Neural cell (in vitro differentiated cells): ENCODE measurements around the gene PNPLA7. TPM values are rescaled to one million over a fixed set of nuclear protein-coding genes. Genes with fewer than 3 reads are reported as not detected.

Source experiments
- H2AFZ ChIP-seq: fragments of 200-600, 300-800 bp; sonication (generic), shearing (Covaris generic); 2 replicates; pipeline ENCODE4 v1.6.0; 2014; ENCODE audit warnings: low read depth, mild to moderate bottlenecking, antibody characterized with exemption, low read length, moderate library complexity
- H3F3A ChIP-seq: fragments of 200-600 bp; shearing (Covaris generic); 2 replicates; pipeline ENCODE4 v1.6.1; 2016; ENCODE audit warnings: mild to moderate bottlenecking, moderate library complexity, mixed read lengths, antibody characterized with exemption, low read length; ENCODE audit not compliant: insufficient read depth, poor library complexity, severe bottlenecking
- H3K27ac ChIP-seq: fragments of 200-600, 300-800 bp; sonication (generic), shearing (Covaris generic); 2 replicates; pipeline ENCODE4 v1.5.1; 2014; ENCODE audit warnings: mild to moderate bottlenecking, low read length, moderate library complexity
- H3K27me3 ChIP-seq: fragments of 300-800, 200-600 bp; sonication (generic), shearing (Covaris generic); 2 replicates; pipeline ENCODE4 v1.6.0; 2014; ENCODE audit warnings: mild to moderate bottlenecking, low read depth, low read length, moderate library complexity; ENCODE audit not compliant: insufficient read depth
- H3K36me3 ChIP-seq: fragments of 300-800, 200-600 bp; sonication (generic), shearing (Covaris generic); 2 replicates; pipeline ENCODE4 v1.5.1; 2014; ENCODE audit warnings: mild to moderate bottlenecking, antibody characterized with exemption, low read length, moderate library complexity; ENCODE audit not compliant: insufficient read depth
- H3K4me2 ChIP-seq: fragments of 300-800, 200-600 bp; sonication (generic), shearing (Covaris generic); 2 replicates; pipeline ENCODE4 v1.6.0; 2014; ENCODE audit warnings: mild to moderate bottlenecking, low read length
- H3K4me3 ChIP-seq: fragments of 300-800, 200-600 bp; sonication (generic), shearing (Covaris generic); 2 replicates; pipeline ENCODE4 v1.5.1; 2014; ENCODE audit warnings: mild to moderate bottlenecking, low read length, moderate library complexity
- H3K79me2 ChIP-seq: fragments of 200-600 bp; shearing (Covaris generic); replicated peaks from 2 replicates; pipeline ENCODE4 v1.6.0; 2014; ENCODE audit warnings: mild to moderate bottlenecking, low read length, moderate library complexity; ENCODE audit not compliant: insufficient read depth
- H3K9ac ChIP-seq: fragments of 300-800, 200-600 bp; sonication (generic), shearing (Covaris generic); 2 replicates; pipeline ENCODE4 v1.6.1; 2016; ENCODE audit warnings: mild to moderate bottlenecking, low read length, mixed read lengths
- H3K9me2 ChIP-seq: fragments of 200-600 bp; shearing (Covaris generic); 2 replicates; pipeline ENCODE4 v1.6.1; 2016; ENCODE audit warnings: mild to moderate bottlenecking, low read length, mixed read lengths; ENCODE audit not compliant: insufficient read depth
- H3K9me3 ChIP-seq: fragments of 200-600, 300-800 bp; sonication (generic), shearing (Covaris generic); 2 replicates; pipeline ENCODE4 v1.6.1; 2016; ENCODE audit warnings: mild to moderate bottlenecking, mixed run types, low read length, moderate library complexity, mixed read lengths
- H4K20me1 ChIP-seq: fragments of 200-600 bp; shearing (Covaris generic); 2 replicates; pipeline ENCODE4 v1.6.1; 2016; ENCODE audit warnings: mild to moderate bottlenecking, mixed run types; ENCODE audit not compliant: insufficient read depth
- CTCF ChIP-seq: fragments of 450-650 bp; IDR thresholded peaks from 2 replicates; pipeline ENCODE4 v1.5.1; 2014; ENCODE audit warnings: antibody characterized with exemption, mild to moderate bottlenecking, moderate library complexity; ENCODE audit not compliant: poor library complexity, severe bottlenecking
- EP300 ChIP-seq: fragments of 450-650 bp; conservative IDR thresholded peaks from 2 replicates; pipeline ENCODE4 v1.6.1; 2014; ENCODE audit warnings: antibody characterized with exemption, mild to moderate bottlenecking, moderate library complexity; ENCODE audit not compliant: poor library complexity, severe bottlenecking
- EZH2 ChIP-seq: fragments of 200-600, 300-800 bp; shearing (Covaris generic), sonication (generic); IDR thresholded peaks from 2 replicates; pipeline ENCODE4 v1.6.1; 2014; ENCODE audit warnings: antibody characterized with exemption, low read length, borderline replicate concordance, mild to moderate bottlenecking; ENCODE audit not compliant: insufficient read depth, poor library complexity, severe bottlenecking
- MXI1 ChIP-seq: fragments of 450-650 bp; conservative IDR thresholded peaks from 2 replicates; pipeline ENCODE4 v1.6.1; 2014; ENCODE audit warnings: antibody characterized with exemption, mild to moderate bottlenecking; ENCODE audit not compliant: poor library complexity, severe bottlenecking
- POLR2AphosphoS5 ChIP-seq: IDR thresholded peaks from 2 replicates; pipeline ENCODE4 v1.6.1; 2012
- RAD21 ChIP-seq: fragments of 450-650 bp; conservative IDR thresholded peaks from 2 replicates; pipeline ENCODE4 v1.6.1; 2014; ENCODE audit warnings: antibody characterized with exemption, mild to moderate bottlenecking, moderate library complexity
- SMC3 ChIP-seq: fragments of 450-650 bp; conservative IDR thresholded peaks from 2 replicates; pipeline ENCODE4 v1.6.1; 2014; ENCODE audit warnings: antibody characterized with exemption, mild to moderate bottlenecking, moderate library complexity; ENCODE audit not compliant: poor library complexity
- TAF1 ChIP-seq: IDR thresholded peaks from 2 replicates; pipeline ENCODE4 v1.6.1; 2012; ENCODE audit warnings: low read depth
- polyA plus RNA-seq: library from polyadenylated mRNA; depleted of rRNA; stranded (reverse); fragments of >200 nt; gene quantifications from 2 replicates; pipeline ENCODE4 v1.2.3, GENCODE V29; 2014
- TF ChIP-seq, protein P1 (sequence below): IDR thresholded peaks from 2 replicates; pipeline ENCODE4 v1.6.1; 2012; ENCODE audit warnings: borderline replicate concordance

PNPLA7 gene
- polyA plus RNA-seq, 1 donor from 2014 or later, result 0.72 TPM

DNA sequence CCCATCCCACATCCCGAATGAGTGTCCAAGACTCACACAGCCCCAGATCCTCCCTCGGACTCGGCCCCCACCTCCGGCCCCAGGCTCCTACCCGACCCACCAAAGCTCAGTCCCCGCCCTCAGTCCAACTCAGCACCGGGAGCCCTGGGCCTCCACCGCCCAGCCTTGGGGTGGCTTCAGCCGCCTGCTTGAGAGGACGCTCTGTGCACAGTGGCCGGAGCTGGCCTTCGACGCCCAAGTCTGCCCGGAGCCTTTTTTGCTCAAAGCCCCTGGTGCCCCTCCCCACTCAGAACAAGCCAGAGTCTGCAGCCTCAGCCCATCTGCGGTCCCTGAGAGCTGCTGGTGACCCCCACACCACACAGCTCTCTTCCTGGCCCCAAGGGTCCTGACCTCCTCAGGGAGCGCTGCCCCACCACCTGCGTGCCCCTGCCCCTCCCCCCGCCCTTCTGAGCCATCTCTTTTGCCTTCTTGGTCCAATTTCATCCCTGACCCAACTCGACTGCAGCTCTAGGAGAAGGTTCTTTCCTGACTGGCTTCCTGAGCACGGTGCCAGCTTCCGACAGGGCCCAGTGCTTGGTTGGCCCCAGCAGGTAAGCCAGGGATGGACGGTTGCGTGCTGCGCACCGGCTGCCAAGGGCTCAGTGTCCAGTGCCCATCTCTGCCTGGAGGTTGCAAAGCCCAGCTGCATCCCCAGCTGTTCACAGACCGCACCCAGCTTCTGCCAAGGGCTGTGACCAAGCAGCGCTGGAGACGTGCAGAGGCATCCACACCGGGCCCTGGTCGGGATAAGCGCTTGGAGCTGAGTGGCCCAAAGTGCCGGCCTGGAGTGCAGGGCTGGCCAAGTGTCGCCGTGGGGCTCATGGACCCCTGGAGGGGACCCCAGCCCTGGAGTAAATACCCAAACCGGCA lies 63.4 kb downstream of the PNPLA7 start:
- H4K20me1 ChIP-seq, result no peaks in the 10 kb centered on the region
- no peak overlapping the region for H2AFZ ChIP-seq
- TF ChIP-seq SMC3 (no peak), EP300 (no peak), MXI1 (no peak), EZH2 (no peak), TAF1 (no peak), CTCF (no peak), RAD21 (no peak), POLR2AphosphoS5 (no peak)
- TF ChIP-seq, protein P1, sequence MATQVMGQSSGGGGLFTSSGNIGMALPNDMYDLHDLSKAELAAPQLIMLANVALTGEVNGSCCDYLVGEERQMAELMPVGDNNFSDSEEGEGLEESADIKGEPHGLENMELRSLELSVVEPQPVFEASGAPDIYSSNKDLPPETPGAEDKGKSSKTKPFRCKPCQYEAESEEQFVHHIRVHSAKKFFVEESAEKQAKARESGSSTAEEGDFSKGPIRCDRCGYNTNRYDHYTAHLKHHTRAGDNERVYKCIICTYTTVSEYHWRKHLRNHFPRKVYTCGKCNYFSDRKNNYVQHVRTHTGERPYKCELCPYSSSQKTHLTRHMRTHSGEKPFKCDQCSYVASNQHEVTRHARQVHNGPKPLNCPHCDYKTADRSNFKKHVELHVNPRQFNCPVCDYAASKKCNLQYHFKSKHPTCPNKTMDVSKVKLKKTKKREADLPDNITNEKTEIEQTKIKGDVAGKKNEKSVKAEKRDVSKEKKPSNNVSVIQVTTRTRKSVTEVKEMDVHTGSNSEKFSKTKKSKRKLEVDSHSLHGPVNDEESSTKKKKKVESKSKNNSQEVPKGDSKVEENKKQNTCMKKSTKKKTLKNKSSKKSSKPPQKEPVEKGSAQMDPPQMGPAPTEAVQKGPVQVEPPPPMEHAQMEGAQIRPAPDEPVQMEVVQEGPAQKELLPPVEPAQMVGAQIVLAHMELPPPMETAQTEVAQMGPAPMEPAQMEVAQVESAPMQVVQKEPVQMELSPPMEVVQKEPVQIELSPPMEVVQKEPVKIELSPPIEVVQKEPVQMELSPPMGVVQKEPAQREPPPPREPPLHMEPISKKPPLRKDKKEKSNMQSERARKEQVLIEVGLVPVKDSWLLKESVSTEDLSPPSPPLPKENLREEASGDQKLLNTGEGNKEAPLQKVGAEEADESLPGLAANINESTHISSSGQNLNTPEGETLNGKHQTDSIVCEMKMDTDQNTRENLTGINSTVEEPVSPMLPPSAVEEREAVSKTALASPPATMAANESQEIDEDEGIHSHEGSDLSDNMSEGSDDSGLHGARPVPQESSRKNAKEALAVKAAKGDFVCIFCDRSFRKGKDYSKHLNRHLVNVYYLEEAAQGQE, result no peak
- H3K79me2 ChIP-seq, result no peaks in the 10 kb centered on the region
- H3K9ac ChIP-seq, result no peak overlapping the region
- no peaks in the 10 kb centered on the region for H3K27me3 ChIP-seq
- H3K4me3 ChIP-seq, result no peak overlapping the region
- no peaks in the 10 kb centered on the region for H3F3A ChIP-seq
- no peaks in the 10 kb centered on the region for H3K9me2 ChIP-seq
- H3K4me2 ChIP-seq, result no peak overlapping the region
- H3K9me3 ChIP-seq, result no peaks in the 10 kb centered on the region
- no peak overlapping the region for H3K27ac ChIP-seq
- H3K36me3 ChIP-seq, result no peaks in the 10 kb centered on the region

- no peaks in the 10 kb centered on the region for H3F3A ChIP-seq
- TF ChIP-seq, protein P1, result no peak
- TF ChIP-seq POLR2AphosphoS5 (no peak), MXI1 (no peak), EP300 (no peak), SMC3 (no peak), CTCF (no peak)
- no peak overlapping the region for H3K4me3 ChIP-seq
- H3K9me3 ChIP-seq, result no peaks in the 10 kb centered on the region
- H4K20me1 ChIP-seq, result no peaks in the 10 kb centered on the region
- no peaks in the 10 kb centered on the region for H3K36me3 ChIP-seq
- H3K4me2 ChIP-seq, result no peak overlapping the region
- H3K27me3 ChIP-seq, result no peaks in the 10 kb centered on the region
- no peak overlapping the region for H3K27ac ChIP-seq
- H3K9me2 ChIP-seq, result no peaks in the 10 kb centered on the region
- H3K79me2 ChIP-seq, result no peaks in the 10 kb centered on the region
- no peak overlapping the region for H3K9ac ChIP-seq
- H2AFZ ChIP-seq, result no peak overlapping the region
Measured at GRCh38 chr9:137486141-137486490, 64.1 kb downstream of the PNPLA7 start.
